Upper lobe of left lung (tissue), 4 donors: Measurements from ENCODE around the gene FLNB.

Experiments
- CTCF ChIP-seq, 6 experiments: fragments of 450-650 bp in 4 of 6; fragments of 200-600 bp in 2 of 6; sonication (generic) in 2 of 6; IDR thresholded peaks; one replicate each; pipeline ENCODE4 v1.5.1; 2016 to 2019; ENCODE audit warnings: antibody characterized with exemption in 6 of 6
- EP300 ChIP-seq, 4 donors: sonication (generic); formaldehyde crosslinking; IDR thresholded peaks; one replicate each; pipeline ENCODE4 v1.5.1; 2017; ENCODE audit warnings: antibody characterized with exemption in 4 of 4, control low read depth in 2 of 4
- POLR2A ChIP-seq, 4 donors: fragments of 450-650 bp; IDR thresholded peaks; one replicate each; pipeline ENCODE4 v1.5.1; 2016 to 2017; ENCODE audit warnings: antibody characterized with exemption in 4 of 4, mild to moderate bottlenecking in 2 of 4
- POLR2AphosphoS5 ChIP-seq, 2 donors: sonication (generic); formaldehyde crosslinking; IDR thresholded peaks; one replicate each; pipeline ENCODE4 v1.5.1; 2017; ENCODE audit warnings: antibody characterized with exemption in 2 of 2

- TF ChIP-seq POLR2AphosphoS5 (IDR thresholded peaks at IDR 0.05) (no peak), EP300 (IDR thresholded peaks at IDR 0.05) (no peak), CTCF (IDR thresholded peaks at IDR 0.05) (peak; percentile 93 to 96 (median 94)), POLR2A (IDR thresholded peaks at IDR 0.05) (no peak)
Observed at GRCh38 chr3:58177747-58178527, 169.7 kb downstream of the FLNB start.
